ENCODE data around the gene PIK3R4. TPM values are rescaled to one million over a fixed set of nuclear protein-coding genes. Genes with fewer than 3 reads are reported as not detected.

PIK3R4 gene
- total and polyA plus RNA-seq, 7 donors: 11.0 to 20.3 (median 14.1) TPM

DNA sequence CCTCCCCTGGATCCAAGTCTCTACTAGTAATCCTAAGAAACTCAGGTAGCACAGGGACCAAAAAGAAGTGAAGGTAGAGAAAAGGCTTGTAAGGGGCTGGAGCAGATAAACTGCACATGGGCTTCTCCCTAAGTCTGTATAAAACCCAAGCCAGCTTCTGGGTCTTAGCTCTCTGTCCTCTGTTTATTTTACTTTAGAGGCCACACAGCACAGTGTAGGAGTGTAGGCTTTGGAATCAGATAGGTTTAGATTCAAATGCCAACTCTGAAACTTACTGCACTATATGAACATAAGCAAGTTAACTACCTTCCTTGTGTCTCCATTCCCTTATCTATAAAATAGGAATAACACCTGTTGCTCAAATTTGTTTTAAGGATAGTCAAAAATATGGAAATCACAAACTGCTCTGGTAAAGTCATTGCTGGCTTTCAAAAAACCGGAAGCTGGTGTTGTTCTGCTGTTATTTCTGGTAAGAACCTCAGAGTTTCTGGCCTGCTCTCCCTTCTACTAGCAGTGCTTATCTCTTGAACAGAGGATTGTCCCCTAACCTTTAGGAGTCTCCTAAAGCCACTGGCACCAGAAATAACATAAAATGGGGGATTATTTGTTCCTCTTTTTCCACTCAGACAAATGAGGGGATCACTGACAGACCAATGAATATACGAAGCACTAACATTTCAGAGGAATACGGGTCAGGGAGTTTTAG lies 33.8 kb downstream of the PIK3R4 start:
- TF ChIP-seq, protein P1, sequence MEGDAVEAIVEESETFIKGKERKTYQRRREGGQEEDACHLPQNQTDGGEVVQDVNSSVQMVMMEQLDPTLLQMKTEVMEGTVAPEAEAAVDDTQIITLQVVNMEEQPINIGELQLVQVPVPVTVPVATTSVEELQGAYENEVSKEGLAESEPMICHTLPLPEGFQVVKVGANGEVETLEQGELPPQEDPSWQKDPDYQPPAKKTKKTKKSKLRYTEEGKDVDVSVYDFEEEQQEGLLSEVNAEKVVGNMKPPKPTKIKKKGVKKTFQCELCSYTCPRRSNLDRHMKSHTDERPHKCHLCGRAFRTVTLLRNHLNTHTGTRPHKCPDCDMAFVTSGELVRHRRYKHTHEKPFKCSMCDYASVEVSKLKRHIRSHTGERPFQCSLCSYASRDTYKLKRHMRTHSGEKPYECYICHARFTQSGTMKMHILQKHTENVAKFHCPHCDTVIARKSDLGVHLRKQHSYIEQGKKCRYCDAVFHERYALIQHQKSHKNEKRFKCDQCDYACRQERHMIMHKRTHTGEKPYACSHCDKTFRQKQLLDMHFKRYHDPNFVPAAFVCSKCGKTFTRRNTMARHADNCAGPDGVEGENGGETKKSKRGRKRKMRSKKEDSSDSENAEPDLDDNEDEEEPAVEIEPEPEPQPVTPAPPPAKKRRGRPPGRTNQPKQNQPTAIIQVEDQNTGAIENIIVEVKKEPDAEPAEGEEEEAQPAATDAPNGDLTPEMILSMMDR (IDR thresholded peaks at IDR 0.05): no peak
- ATAC-seq (no peak), DNase-seq (no peak)
- no peaks in the 10 kb centered on the region for H3K4me1 ChIP-seq
- H3K36me3 ChIP-seq (ENCODE audit: insufficient read depth in 1 of 2, low read depth in 1 of 2): peaks cover 12 to 53% of the 10 kb centered on the region in 2 donors
- 77 to 85% (median 80%) methylated on average over 3 of the region's 3 CpGs for WGBS, 3 donors
- H3K9me3 ChIP-seq: no peaks in the 10 kb centered on the region
- no peak overlapping the region for H3K27ac ChIP-seq
- no peaks in the 10 kb centered on the region for H3K27me3 ChIP-seq (ENCODE audit: insufficient read depth in 3 of 3, low read length in 2 of 3)
- no peak overlapping the region for H3K4me3 ChIP-seq
- intact Hi-C loops (cut with DNase I): no loop called here

DNA sequence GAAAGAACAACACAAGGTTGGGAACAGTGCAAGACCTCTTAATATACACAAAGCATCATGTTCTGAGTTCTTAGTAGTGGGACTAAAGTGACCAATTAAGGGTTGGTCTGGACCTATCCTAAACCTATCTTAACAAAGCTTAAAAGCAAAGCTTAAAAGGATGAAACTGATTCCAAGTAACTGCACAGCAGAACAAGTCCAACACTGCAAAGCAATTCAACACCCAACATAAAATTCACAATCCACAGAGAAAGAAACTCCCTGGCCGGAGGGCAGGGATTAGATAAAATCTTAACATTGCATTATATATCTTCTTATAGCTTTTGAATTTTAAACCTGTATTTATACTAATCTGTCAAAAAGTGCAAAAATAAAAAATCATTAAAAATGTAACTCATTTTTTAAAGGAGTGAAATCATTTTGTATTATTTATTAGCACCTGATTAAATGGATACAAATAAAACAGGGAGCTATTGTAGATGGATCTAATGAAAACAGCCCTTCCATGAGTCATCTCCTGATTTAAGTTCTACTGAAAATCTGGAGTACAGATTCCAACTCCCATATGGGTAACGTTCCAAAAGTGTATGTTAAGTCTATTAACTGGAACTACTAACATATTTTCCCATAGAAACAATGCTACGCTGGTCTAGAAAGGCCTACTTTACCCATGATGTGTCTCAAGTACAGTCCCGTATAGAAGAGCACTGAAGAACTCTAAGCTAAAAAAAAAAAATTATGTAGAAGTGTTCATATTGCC lies 34.9 kb downstream of the PIK3R4 start:
- no peak overlapping the region for H3K27ac ChIP-seq
- intact Hi-C loops (cut with DNase I): no loop called here
- WGBS, 3 donors: 81 to 87% (median 85%) methylated on average over 4 of the region's 4 CpGs
- peaks cover 12 to 57% of the 10 kb centered on the region in 2 donors for H3K36me3 ChIP-seq (ENCODE audit: insufficient read depth in 1 of 2, low read depth in 1 of 2)
- no peak for DNase-seq
- H3K27me3 ChIP-seq (ENCODE audit: insufficient read depth in 3 of 3, low read length in 2 of 3): no peaks in the 10 kb centered on the region
- H3K4me1 ChIP-seq: no peaks in the 10 kb centered on the region
- no peak overlapping the region for H3K4me3 ChIP-seq
- no peak for ATAC-seq
- TF ChIP-seq, protein P1 (IDR thresholded peaks at IDR 0.05): no peak
- no peaks in the 10 kb centered on the region for H3K9me3 ChIP-seq

DNA sequence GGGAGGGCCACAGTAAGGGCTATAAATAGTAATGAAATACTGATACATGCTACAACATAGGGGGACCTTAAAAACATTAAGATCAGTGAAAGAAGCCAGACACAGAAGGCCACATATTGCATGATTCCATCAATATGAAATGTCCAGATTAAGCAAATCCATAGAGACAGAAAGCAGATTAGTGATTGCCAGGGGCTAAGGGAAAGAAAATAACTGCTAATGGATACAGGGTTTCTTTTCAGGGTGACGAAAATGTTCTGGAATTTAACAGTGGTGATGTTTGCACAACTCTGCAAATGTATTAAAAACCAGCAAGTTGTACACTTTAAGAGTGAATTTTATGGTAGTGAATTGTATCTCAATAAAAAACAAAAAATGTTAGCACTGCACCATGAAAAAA lies 37.0 kb downstream of the PIK3R4 start:
- 80 to 94% (median 83%) methylated on average over 1 of the region's 1 CpG for WGBS, 3 donors
- Histone ChIP-seq H3K27ac (no peak overlapping the region), H3K9me3 (no peaks in the 10 kb centered on the region), H3K36me3 (ENCODE audit: insufficient read depth in 1 of 2, low read depth in 1 of 2) (peaks cover 12 to 56% of the 10 kb centered on the region in 2 donors), H3K27me3 (ENCODE audit: insufficient read depth in 3 of 3, low read length in 2 of 3) (no peaks in the 10 kb centered on the region), H3K4me1 (no peaks in the 10 kb centered on the region), H3K4me3 (no peak overlapping the region)
- TF ChIP-seq, protein P1 (IDR thresholded peaks at IDR 0.05): no peak
- ATAC-seq (no peak), DNase-seq (no peak)
- intact Hi-C loops (cut with DNase I): no loop called here

DNA sequence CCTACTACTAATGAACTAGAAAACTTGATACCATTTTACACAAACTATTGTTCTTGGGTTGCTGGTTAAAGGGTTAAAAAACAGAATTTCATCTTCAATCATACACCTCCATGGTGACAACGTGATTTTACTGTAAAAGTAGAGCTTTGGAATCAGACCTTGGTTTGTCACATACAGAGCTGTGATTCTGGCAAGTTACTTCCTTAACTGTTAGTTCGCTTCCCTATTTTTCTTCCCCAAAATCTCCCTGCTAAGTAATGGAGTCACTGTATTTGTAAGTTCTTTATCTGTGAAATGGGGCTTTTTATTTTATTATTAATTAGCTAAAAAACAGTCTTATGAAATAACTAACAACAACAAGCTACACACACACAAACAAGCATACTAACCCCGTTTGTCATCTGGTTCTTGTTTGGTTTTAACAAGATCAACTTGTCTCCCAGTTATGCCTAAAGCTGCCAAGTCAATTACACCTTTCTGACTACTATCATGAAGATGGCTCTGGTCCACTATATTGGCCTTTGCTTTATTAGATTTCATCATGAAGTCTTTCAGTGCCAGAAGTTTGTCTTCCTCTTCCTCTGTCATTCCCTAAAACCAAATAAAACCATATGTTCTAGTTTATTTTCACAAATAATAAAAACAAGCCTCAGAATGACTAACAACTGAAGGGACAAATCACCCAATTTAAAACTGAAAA lies 38.6 kb downstream of the PIK3R4 start:
- intact Hi-C loops (cut with DNase I): no loop called here
- TF ChIP-seq, protein P1 (IDR thresholded peaks at IDR 0.05): no peak
- Histone ChIP-seq H3K27ac (no peak overlapping the region), H3K36me3 (ENCODE audit: insufficient read depth in 1 of 2, low read depth in 1 of 2) (peaks cover 11 to 62% of the 10 kb centered on the region in 2 donors), H3K9me3 (no peaks in the 10 kb centered on the region), H3K4me3 (no peak overlapping the region), H3K27me3 (ENCODE audit: insufficient read depth in 3 of 3, low read length in 2 of 3) (no peaks in the 10 kb centered on the region), H3K4me1 (no peaks in the 10 kb centered on the region)
- 67 to 72% (median 71%) methylated on average over 3 of the region's 3 CpGs for WGBS, 3 donors
- ATAC-seq (no peak), DNase-seq (no peak)

Data from psoas muscle (tissue), 8 donors.